OCI-LY3 (cell line): Measurements from ENCODE around the gene PAK4.

Experiments used
- EZH2phosphoT487 ChIP-seq: fragments of 200-600 bp; shearing (Covaris generic); IDR thresholded peaks from 2 replicates; pipeline ENCODE4 v1.6.1; 2018; ENCODE audit warnings: antibody characterized with exemption, mixed run types, low read depth
- TF ChIP-seq, protein P1 (sequence below): fragments of 200-600, 300-600 bp; sonication (generic); IDR thresholded peaks from 2 replicates; pipeline ENCODE4 v1.5.1; 2014; ENCODE audit warnings: antibody characterized with exemption, low read length, low read depth

DNA sequence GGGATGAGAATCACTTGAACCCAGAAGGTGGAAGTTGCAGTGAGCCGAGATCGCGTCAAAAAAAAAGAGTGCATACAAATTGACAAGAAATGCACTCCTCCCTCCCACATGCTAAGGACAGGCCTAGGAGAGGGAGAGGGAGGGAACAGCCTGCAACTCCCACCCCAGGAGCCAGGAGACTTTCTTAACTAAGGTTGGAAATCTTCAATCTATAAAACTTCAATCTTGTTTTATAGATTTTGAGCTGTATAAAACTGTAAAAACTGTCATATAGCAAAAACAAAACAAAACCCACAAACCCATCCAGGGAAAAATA lies 79.8 kb downstream of the PAK4 start:
- TF ChIP-seq, protein P1, sequence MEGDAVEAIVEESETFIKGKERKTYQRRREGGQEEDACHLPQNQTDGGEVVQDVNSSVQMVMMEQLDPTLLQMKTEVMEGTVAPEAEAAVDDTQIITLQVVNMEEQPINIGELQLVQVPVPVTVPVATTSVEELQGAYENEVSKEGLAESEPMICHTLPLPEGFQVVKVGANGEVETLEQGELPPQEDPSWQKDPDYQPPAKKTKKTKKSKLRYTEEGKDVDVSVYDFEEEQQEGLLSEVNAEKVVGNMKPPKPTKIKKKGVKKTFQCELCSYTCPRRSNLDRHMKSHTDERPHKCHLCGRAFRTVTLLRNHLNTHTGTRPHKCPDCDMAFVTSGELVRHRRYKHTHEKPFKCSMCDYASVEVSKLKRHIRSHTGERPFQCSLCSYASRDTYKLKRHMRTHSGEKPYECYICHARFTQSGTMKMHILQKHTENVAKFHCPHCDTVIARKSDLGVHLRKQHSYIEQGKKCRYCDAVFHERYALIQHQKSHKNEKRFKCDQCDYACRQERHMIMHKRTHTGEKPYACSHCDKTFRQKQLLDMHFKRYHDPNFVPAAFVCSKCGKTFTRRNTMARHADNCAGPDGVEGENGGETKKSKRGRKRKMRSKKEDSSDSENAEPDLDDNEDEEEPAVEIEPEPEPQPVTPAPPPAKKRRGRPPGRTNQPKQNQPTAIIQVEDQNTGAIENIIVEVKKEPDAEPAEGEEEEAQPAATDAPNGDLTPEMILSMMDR = no peak
- no peak for TF ChIP-seq EZH2phosphoT487
